Right lobe of liver (tissue), 6 donors: Measurements from ENCODE around the gene PPP1R27. TPM values are rescaled to one million over a fixed set of nuclear protein-coding genes. Genes with fewer than 3 reads are reported as not detected.

Source experiments
- ATAC-seq, 4 donors: fragments of 200-7000 bp; cut with Tn5 transposase; one replicate each; pipeline ENCODE4 v1.9.1; 2020; ENCODE audit warnings: mild to moderate bottlenecking in 4 of 4, moderate library complexity in 4 of 4
- DNase-seq, 3 donors: peaks; one replicate each; pipeline ENCODE4 v3.0.0-alpha.2; 2020
- H3K27ac ChIP-seq, 3 donors: fragments of 200-600 bp; one replicate each; pipeline ENCODE4 v1.8.0; 2022
- H3K27me3 ChIP-seq, 2 donors: fragments of 200-600 bp; one replicate each; pipeline ENCODE4 v1.8.0; 2022
- H3K36me3 ChIP-seq, 4 donors: fragments of 200-600 bp; sonication (generic) in 1 of 4; one replicate each; pipeline versions ENCODE4 v1.5.1 to v1.8.0; 2017 to 2022; ENCODE audit warnings: control low read depth in 1 of 4
- H3K4me1 ChIP-seq, 4 donors: fragments of 200-600 bp; sonication (generic) in 1 of 4; one replicate each; pipeline versions ENCODE4 v1.5.1 to v1.8.0; 2017 to 2022; ENCODE audit warnings: control low read depth in 1 of 4
- H3K4me3 ChIP-seq, 3 donors: fragments of 200-600 bp; one replicate each; pipeline ENCODE4 v1.8.0; 2022
- H3K9me3 ChIP-seq, 4 donors: fragments of 200-600 bp; sonication (generic) in 1 of 4; one replicate each; pipeline versions ENCODE4 v1.5.1 to v1.8.0; 2017 to 2022; ENCODE audit warnings: control low read depth in 1 of 4
- POLR2A ChIP-seq: fragments of 450-650 bp; IDR thresholded peaks from one replicate; pipeline ENCODE4 v1.6.1; 2017; ENCODE audit warnings: antibody characterized with exemption, mild to moderate bottlenecking
- WGBS: methylation state at CpG from one replicate; pipeline ENCODE4 v1.1.6; 2018; ENCODE audit warnings: low coverage, low lambda C conversion rate; ENCODE audit not compliant: insufficient coverage; ENCODE audit errors: missing lambda C conversion rate; 5-methylcytosine and 5-hydroxymethylcytosine counted together
- intact Hi-C, 2 donors: fragments of 100-400 bp; cut with DNase I; formaldehyde crosslinking; loops; one replicate each; pipeline versions ENCODE4 v1.11.2 to v1.14.1; 2022
- total RNA-seq, 6 experiments: library from RNA; depleted of rRNA in 2 of 6; stranded (reverse); fragments of >200 nt in 2 of 6; fragmentation: NEBNext Ultra II Directional in 3 of 6; extraction: Animal tissue kit (Norgen Biotek cat#: 25700) in 3 of 6; gene quantifications; one replicate each; pipeline versions ENCODE4 v1.1.0 to v1.2.4, GENCODE V29; 2016 to 2023
- TF ChIP-seq, protein P1 (sequence below), 4 donors: fragments of 200-600 bp in 3 of 4; fragments of 450-650 bp in 1 of 4; IDR thresholded peaks; one replicate each; pipeline versions ENCODE4 v1.5.1 to v1.8.0; 2016 to 2022; ENCODE audit warnings: antibody characterized with exemption in 4 of 4, mild to moderate bottlenecking in 2 of 4
- donor health status: DM: no; HTN: yes; CAD: no.
- donor health status: DM: no; HTN: no; CAD: no.
- donor health status: DM: no; HTN: no; CAD: no.
- donor health status: DM: no; HTN: yes; CAD: no.
- donor health status: DM: no; HTN: yes; CAD: no.

Gene PPP1R27
- total RNA-seq, 6 experiments from 2014 or later: 0.27 to 0.62 (median 0.40) TPM; not detected in 3

- peak in 2 of 3 donors; percentile 45 to 54 for DNase-seq
- Histone ChIP-seq H3K36me3 (no peaks in the 10 kb centered on the region), H3K27ac (no peak overlapping the region), H3K4me3 (peak overlapping the region in 2 of 3 donors; percentile 70 to 86), H3K4me1 (peaks cover 0 to 17% (median 6%) of the 10 kb centered on the region in 4 donors), H3K9me3 (no peaks in the 10 kb centered on the region), H3K27me3 (no peaks in the 10 kb centered on the region)
- intact Hi-C loops: no loop called here
- WGBS: 40% methylated on average over 13 of the region's 26 CpGs
- no peak for ATAC-seq
- no peak for TF ChIP-seq POLR2A
- TF ChIP-seq, protein P1, sequence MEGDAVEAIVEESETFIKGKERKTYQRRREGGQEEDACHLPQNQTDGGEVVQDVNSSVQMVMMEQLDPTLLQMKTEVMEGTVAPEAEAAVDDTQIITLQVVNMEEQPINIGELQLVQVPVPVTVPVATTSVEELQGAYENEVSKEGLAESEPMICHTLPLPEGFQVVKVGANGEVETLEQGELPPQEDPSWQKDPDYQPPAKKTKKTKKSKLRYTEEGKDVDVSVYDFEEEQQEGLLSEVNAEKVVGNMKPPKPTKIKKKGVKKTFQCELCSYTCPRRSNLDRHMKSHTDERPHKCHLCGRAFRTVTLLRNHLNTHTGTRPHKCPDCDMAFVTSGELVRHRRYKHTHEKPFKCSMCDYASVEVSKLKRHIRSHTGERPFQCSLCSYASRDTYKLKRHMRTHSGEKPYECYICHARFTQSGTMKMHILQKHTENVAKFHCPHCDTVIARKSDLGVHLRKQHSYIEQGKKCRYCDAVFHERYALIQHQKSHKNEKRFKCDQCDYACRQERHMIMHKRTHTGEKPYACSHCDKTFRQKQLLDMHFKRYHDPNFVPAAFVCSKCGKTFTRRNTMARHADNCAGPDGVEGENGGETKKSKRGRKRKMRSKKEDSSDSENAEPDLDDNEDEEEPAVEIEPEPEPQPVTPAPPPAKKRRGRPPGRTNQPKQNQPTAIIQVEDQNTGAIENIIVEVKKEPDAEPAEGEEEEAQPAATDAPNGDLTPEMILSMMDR (IDR thresholded peaks at IDR 0.05): no peak
These were observed 31.8 kb downstream of the PPP1R27 start for GRCh38 chr17:81802856-81803643.

GRCh38 chr17:81802048-81802758 lies 32.6 kb downstream of the PPP1R27 start:
- ATAC-seq (peak in 1 of 4 donors; percentile 10), DNase-seq (no peak)
- Histone ChIP-seq H3K27ac (no peak overlapping the region), H3K27me3 (no peaks in the 10 kb centered on the region), H3K4me1 (peaks cover 0 to 17% (median 6%) of the 10 kb centered on the region in 4 donors), H3K4me3 (no peak overlapping the region), H3K36me3 (no peaks in the 10 kb centered on the region), H3K9me3 (no peaks in the 10 kb centered on the region)
- WGBS: 87% methylated on average over 7 of the region's 9 CpGs
- TF ChIP-seq, protein P1 (IDR thresholded peaks at IDR 0.05): no peak
- TF ChIP-seq POLR2A: no peak
- intact Hi-C loops: no loop called here

- ATAC-seq (no peak), DNase-seq (no peak)
- no peaks in the 10 kb centered on the region for H3K9me3 ChIP-seq
- H3K4me1 ChIP-seq: peaks cover 0 to 17% (median 6%) of the 10 kb centered on the region in 4 donors
- intact Hi-C loops: no loop called here
- no peak overlapping the region for H3K27ac ChIP-seq
- no peaks in the 10 kb centered on the region for H3K36me3 ChIP-seq
- 84% methylated on average over 7 of the region's 9 CpGs for WGBS
- H3K27me3 ChIP-seq: no peaks in the 10 kb centered on the region
- no peak overlapping the region for H3K4me3 ChIP-seq
- TF ChIP-seq POLR2A: no peak
- TF ChIP-seq, protein P1 (IDR thresholded peaks at IDR 0.05): no peak
These were observed 33.5 kb downstream of the PPP1R27 start for GRCh38 chr17:81801327-81801726.

GRCh38 chr17:81794509-81794908 lies 40.3 kb downstream of the PPP1R27 start:
- peak; percentile 76 to 93 (median 92) for ATAC-seq
- TF ChIP-seq, protein P1 (IDR thresholded peaks at IDR 0.05): no peak
- no peak for TF ChIP-seq POLR2A
- no peaks in the 10 kb centered on the region for H3K36me3 ChIP-seq
- peak in 2 of 3 donors; percentile 54 to 62 for DNase-seq
- intact Hi-C loops: no loop called here
- no peaks in the 10 kb centered on the region for H3K9me3 ChIP-seq
- H3K4me1 ChIP-seq: no peaks in the 10 kb centered on the region
- no peak overlapping the region for H3K4me3 ChIP-seq
- 15% methylated on average over 6 of the region's 8 CpGs for WGBS
- H3K27ac ChIP-seq: no peak overlapping the region
- H3K27me3 ChIP-seq: no peaks in the 10 kb centered on the region
